Subcutaneous adipose tissue (tissue), 4 donors: ENCODE data around the gene KIF26B. TPM values are rescaled to one million over a fixed set of nuclear protein-coding genes. Genes with fewer than 3 reads are reported as not detected.

ENCODE experiments used
- total RNA-seq, 4 donors: library from RNA; depleted of rRNA; stranded (reverse); fragments of >200 nt; gene quantifications; one replicate each; pipeline ENCODE4 v1.1.0, GENCODE V29; 2016
- TF ChIP-seq, protein P1 (sequence below): fragments of 450-650 bp; IDR thresholded peaks from one replicate; pipeline ENCODE4 v1.5.1; 2016; ENCODE audit warnings: low read depth, mild to moderate bottlenecking, control low read depth, antibody characterized with exemption, moderate library complexity

Gene KIF26B
- total RNA-seq, 4 donors from 2014 or later = under 0.01 to 0.16 (median under 0.01) TPM

- TF ChIP-seq, protein P1, sequence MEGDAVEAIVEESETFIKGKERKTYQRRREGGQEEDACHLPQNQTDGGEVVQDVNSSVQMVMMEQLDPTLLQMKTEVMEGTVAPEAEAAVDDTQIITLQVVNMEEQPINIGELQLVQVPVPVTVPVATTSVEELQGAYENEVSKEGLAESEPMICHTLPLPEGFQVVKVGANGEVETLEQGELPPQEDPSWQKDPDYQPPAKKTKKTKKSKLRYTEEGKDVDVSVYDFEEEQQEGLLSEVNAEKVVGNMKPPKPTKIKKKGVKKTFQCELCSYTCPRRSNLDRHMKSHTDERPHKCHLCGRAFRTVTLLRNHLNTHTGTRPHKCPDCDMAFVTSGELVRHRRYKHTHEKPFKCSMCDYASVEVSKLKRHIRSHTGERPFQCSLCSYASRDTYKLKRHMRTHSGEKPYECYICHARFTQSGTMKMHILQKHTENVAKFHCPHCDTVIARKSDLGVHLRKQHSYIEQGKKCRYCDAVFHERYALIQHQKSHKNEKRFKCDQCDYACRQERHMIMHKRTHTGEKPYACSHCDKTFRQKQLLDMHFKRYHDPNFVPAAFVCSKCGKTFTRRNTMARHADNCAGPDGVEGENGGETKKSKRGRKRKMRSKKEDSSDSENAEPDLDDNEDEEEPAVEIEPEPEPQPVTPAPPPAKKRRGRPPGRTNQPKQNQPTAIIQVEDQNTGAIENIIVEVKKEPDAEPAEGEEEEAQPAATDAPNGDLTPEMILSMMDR = no peak
Observed at GRCh38 chr1:245216366-245217115, 61.8 kb downstream of the KIF26B start.

DNA sequence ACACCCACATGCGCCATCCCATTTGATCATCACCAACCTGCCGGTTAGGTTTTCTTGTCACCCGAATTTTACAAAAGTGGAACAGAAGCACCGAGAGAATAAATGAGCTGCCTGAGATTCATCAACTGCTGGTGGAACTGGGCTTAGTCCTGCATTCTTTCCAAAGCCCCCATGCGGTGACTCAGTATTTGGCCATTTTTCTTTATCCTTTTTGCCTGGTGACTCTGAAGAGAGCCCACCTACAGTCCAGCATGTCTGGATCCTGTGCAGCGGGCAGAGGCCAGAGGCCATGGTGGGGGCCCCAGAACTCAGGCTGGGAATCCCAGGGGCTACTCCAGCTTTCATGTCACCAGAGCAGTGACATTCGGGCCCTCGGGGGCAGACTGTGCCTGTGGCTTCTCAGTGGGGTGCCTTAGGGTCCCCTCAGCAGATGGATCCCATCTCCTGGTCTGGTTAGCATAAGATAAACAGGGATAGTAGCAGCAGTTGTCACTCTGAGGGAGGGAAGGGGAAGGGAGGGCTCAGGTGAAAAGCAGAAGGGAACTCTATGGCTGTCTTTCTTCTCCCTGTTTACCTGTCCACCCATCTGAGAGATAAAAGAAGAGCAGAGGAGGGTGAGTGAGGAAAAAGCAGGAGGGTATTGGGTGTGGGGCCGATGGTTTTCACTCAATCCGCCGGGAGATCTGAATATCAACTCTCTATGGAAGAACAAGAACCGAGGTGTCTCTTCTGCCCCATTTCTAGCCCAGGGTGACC, 63.2 kb downstream of the KIF26B start:
- TF ChIP-seq, protein P1 = no peak

DNA sequence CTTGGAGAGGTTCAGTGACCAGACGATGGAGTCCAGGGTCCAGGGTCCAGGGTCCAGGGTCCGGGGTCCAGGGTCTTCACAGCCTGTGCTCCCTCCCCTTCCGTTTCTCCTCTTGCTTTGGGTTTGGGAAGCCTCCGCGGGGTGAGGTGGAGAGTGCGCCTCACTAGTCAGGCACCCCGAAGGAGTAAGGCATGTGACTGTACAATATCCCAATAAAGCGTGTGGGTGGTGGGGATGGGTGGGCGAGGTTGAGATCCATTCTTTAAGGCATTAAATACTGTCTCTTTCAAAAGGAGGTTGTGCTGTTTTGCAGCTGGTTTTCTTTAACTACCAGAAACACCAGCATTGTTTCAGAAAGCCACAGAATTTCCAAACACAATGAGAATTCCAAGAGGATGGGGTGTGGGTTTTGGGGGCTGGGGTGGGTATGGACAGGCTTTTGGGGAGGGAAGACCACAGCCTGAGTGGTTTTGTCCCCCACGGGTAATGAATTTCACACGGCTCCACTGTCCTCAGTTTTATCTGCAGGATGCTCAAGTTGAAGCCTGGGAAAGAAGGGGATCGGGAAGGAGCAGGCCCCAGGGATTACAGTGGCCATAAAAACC, 65.7 kb downstream of the KIF26B start:
- TF ChIP-seq, protein P1 = no peak

- TF ChIP-seq, protein P1 = no peak
Observed at GRCh38 chr1:245221805-245222204, 67.0 kb downstream of the KIF26B start.

DNA sequence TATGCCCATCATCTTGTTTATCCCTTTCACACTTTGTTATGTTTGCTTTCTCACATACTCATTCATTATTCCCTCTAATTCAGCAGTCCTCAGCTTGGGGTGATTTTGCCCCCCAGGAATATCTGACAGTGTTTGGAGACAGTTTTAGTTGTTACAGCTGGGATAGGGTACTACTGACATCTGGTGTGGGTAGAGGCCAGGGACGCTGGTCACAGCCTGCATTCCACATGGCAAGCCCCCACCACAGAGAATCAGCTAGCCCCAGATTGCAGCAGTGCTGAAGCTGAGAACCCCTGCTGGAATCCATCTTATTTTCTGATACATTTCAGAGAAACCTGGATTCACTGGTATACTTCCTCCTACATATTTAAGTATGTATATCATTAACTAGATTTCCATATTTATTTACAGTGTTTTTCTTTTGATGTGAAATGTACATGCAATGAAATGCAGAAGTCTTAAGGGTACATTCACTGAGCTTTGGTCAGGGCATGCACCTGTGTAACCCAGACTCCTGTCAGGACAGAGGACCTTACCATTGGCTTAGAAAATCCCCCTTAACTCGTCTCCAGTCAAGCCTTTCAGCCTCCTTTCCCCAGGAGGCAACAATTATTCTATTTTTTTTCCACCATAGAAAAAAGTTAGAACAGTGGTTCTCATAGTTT, 68.3 kb downstream of the KIF26B start:
- TF ChIP-seq, protein P1 = no peak

DNA sequence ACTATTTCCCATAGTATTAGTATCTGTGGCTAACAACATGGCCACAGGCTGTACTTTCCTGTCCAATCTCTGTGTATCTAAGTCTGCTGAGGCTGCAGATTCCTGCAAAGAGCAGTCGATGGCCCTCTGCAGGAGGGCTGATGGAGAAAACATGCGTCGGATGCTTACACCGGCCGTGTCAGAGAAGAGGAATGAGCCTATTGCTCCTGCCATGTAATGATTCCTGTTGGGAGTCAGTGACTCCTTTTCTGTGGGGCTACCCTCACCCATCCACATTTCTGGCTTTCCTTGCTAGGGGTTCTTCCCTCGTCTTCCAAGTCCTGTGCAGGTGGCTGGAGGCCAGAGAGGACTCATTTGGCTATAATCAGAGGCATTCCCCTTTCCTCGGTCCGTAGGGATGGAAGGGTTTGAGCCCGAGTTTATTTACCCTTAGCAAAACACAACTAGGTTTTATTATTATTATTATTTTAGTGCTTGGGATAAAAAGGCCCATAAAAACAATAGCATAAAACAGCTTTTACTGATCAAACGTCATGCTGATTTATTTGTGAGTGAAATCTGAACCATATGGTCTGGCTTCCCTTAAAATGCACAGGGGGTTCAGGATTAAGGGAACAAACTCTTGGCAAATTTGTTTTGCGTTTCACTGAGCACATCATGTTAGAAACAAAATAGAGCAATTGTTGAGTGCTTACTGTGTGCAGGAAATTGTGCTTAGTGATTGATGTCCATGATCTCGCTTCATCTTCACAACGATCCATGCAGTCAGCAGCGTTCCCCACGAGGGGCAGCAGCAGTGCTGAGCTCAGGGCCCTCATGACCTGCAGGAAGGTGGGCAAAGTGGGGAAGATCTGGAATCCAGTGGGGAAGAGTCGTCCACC, 70.8 kb downstream of the KIF26B start:
- TF ChIP-seq, protein P1 = no peak
